GM12872 (cell line): ENCODE data around the gene ACAP2.

Experiments used
- TF ChIP-seq, protein P1 (sequence below): IDR thresholded peaks from 3 replicates; pipeline ENCODE4 v1.5.1; 2011; ENCODE audit warnings: low read depth, mild to moderate bottlenecking, low read length, moderate library complexity; ENCODE audit not compliant: insufficient read depth

ACAP2 gene

GRCh38 chr3:195395208-195395816 is 47.5 kb downstream of the ACAP2 start:
- TF ChIP-seq, protein P1, sequence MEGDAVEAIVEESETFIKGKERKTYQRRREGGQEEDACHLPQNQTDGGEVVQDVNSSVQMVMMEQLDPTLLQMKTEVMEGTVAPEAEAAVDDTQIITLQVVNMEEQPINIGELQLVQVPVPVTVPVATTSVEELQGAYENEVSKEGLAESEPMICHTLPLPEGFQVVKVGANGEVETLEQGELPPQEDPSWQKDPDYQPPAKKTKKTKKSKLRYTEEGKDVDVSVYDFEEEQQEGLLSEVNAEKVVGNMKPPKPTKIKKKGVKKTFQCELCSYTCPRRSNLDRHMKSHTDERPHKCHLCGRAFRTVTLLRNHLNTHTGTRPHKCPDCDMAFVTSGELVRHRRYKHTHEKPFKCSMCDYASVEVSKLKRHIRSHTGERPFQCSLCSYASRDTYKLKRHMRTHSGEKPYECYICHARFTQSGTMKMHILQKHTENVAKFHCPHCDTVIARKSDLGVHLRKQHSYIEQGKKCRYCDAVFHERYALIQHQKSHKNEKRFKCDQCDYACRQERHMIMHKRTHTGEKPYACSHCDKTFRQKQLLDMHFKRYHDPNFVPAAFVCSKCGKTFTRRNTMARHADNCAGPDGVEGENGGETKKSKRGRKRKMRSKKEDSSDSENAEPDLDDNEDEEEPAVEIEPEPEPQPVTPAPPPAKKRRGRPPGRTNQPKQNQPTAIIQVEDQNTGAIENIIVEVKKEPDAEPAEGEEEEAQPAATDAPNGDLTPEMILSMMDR = no peak

DNA sequence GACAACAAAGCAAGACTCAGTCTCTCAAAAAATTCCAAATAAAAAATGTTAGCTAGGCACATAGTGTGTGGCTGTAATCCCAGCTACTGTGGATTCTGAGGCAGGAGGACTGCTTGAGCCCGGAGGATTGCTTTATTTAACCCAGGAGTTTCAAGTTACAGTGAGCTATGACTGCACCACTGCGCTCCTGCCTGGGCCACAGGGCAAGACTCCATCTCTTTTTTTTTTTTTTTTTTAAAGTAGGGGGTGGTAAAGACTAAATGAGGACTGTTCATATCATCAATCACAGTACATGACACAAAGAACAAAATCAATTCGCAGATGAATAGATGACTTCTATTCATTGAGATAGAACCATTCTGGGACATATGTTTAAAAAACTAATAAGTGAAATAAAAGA is 48.1 kb downstream of the ACAP2 start:
- TF ChIP-seq, protein P1 = no peak

DNA sequence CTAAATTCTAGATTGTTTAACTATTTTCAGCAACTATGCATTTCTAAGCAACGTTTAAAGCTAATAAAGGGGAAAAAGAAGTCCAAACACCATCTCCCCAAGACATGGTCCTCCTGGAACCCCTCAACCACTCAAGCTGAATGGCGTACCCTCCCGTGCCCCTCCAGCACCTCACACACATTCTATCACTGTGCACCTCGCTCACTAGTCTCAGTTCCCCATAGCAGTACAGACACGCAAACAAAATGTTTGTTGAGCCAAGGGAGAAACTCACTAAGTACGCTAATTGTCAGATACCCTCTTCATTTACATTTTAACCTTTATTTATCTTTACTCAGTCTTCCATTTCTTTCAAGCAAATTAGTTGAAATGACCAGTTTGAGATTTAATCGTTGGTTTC is 48.8 kb downstream of the ACAP2 start:
- TF ChIP-seq, protein P1 = no peak

DNA sequence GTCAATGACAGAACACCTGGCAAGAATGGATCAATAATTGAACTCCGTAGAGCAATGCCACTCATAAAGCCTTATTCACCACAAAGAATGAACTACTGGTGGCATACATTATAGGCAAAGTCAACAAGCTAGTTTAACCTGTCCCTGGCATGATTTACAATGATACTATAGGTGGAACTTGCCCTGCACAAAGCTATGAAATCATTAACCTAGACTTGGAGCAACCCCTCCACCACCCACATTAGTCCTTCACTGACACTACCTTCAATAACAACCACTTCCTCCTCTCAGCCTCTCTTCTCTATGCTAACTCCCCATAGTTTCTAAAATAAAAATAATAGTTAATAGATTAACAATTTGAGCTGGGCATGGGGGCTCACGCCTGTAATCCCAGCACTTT is 54.4 kb downstream of the ACAP2 start:
- TF ChIP-seq, protein P1 = no peak

GRCh38 chr3:195386739-195387138 is 56.1 kb downstream of the ACAP2 start:
- TF ChIP-seq, protein P1 = no peak

- TF ChIP-seq, protein P1 = no peak
Observed at GRCh38 chr3:195385526-195385925, 57.3 kb downstream of the ACAP2 start.

GRCh38 chr3:195384952-195385351 is 57.9 kb downstream of the ACAP2 start:
- TF ChIP-seq, protein P1 = no peak
